CD1c-positive myeloid dendritic cell (primary cell): ENCODE measurements around the gene KLF2.
"Not testable (repeated sequence)": the region's sequence is repeated elsewhere in the genome, so short reads cannot be mapped to it uniquely, and the experiment has no call there.

Experiments used
- DNase-seq: peaks from one replicate; pipeline ENCODE4 v3.0.0-alpha.2; 2016; ENCODE audit errors: extremely low spot score

The KLF2 gene

GRCh38 chr19:16324384-16325160, at the start of gene KLF2:
Gene KLF2, plus strand, starts transcription at chr19:16324826. Its CDS starts 98 bp downstream, at chr19:16324924.
- peak; percentile 97 for DNase-seq

GRCh38 chr19:16280306-16280705, 44.3 kb upstream of the KLF2 start:
- DNase-seq, result no peak

GRCh38 chr19:16281743-16282142, 42.9 kb upstream of the KLF2 start:
- no peak for DNase-seq

GRCh38 chr19:16283210-16284061, 41.2 kb upstream of the KLF2 start:
- DNase-seq, result peak; percentile 96

- DNase-seq, result no peak
Observed at GRCh38 chr19:16284505-16284904, 40.1 kb upstream of the KLF2 start.

GRCh38 chr19:16285079-16285478, 39.5 kb upstream of the KLF2 start:
- DNase-seq, result not testable (repeated sequence)

- peak; percentile 61 for DNase-seq
Observed at GRCh38 chr19:16285769-16286498, 38.7 kb upstream of the KLF2 start.

- no peak for DNase-seq
Observed at GRCh38 chr19:16288544-16288943, 36.1 kb upstream of the KLF2 start.

GRCh38 chr19:16289594-16289993, 35.0 kb upstream of the KLF2 start:
- DNase-seq, result no peak

- no peak for DNase-seq
Observed at GRCh38 chr19:16290692-16291091, 33.9 kb upstream of the KLF2 start.

GRCh38 chr19:16293118-16294091, 31.2 kb upstream of the KLF2 start:
- peak; percentile 10 for DNase-seq

GRCh38 chr19:16295057-16295456, 29.6 kb upstream of the KLF2 start:
- DNase-seq, result no peak

GRCh38 chr19:16296713-16297112, 27.9 kb upstream of the KLF2 start:
- DNase-seq, result no peak

- no peak for DNase-seq
Observed at GRCh38 chr19:16297575-16298178, 26.9 kb upstream of the KLF2 start.

GRCh38 chr19:16298334-16298733, 26.3 kb upstream of the KLF2 start:
- no peak for DNase-seq

- DNase-seq, result no peak
Observed at GRCh38 chr19:16301999-16302694, 22.5 kb upstream of the KLF2 start.

- peak; percentile 13 for DNase-seq
Observed at GRCh38 chr19:16303755-16304154, 20.9 kb upstream of the KLF2 start.

GRCh38 chr19:16304511-16304910, 20.1 kb upstream of the KLF2 start:
- DNase-seq, result not testable (repeated sequence)

- not testable (repeated sequence) for DNase-seq
Observed at GRCh38 chr19:16305060-16305459, 19.6 kb upstream of the KLF2 start.
